ENCODE results near the gene CHD2. TPM values are rescaled to one million over a fixed set of nuclear protein-coding genes. Genes with fewer than 3 reads are reported as not detected.

The CHD2 gene
- total and polyA plus RNA-seq, 4 donors = 13.9 to 90.2 (median 49.4) TPM

DNA sequence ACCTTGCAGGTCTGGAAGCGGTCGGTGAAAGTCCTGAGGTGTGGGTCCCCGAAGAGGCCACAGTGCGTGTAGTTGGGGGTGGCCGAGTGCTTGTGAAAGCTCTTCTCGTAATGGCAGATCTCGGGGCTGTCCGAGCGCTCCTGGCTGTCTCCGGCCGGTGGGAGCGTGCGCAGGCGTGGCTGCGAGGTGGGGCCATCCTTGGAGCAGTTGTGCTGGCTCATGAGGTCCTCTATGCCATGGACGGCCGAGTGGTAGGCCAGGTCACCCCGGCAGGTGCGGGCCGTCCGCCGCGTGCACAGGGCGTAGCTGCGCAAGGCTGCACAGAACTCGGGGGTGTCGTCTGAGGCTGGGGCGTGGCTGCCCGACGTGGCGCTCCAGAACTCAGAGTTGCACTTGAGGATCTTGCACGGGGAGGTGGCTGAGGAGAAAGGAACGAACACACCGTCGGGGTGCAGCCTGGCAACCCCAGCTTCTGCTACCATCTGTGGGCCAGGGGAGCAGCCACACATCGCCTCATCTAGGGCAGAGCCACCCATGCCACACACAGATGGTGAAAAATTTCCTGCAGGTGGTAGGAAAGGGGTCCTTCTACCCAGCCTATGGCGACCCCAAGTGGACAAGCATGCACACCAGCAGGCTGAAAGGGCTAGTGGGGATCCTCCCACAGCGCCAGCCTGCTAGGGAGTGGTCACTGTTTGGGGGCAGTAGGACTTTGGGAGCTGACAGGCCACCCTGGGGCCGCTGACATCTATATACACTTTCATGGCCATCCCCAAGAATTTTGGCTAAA lies 152.2 kb downstream of the CHD2 start (continued):
- TF ChIP-seq, protein P1, sequence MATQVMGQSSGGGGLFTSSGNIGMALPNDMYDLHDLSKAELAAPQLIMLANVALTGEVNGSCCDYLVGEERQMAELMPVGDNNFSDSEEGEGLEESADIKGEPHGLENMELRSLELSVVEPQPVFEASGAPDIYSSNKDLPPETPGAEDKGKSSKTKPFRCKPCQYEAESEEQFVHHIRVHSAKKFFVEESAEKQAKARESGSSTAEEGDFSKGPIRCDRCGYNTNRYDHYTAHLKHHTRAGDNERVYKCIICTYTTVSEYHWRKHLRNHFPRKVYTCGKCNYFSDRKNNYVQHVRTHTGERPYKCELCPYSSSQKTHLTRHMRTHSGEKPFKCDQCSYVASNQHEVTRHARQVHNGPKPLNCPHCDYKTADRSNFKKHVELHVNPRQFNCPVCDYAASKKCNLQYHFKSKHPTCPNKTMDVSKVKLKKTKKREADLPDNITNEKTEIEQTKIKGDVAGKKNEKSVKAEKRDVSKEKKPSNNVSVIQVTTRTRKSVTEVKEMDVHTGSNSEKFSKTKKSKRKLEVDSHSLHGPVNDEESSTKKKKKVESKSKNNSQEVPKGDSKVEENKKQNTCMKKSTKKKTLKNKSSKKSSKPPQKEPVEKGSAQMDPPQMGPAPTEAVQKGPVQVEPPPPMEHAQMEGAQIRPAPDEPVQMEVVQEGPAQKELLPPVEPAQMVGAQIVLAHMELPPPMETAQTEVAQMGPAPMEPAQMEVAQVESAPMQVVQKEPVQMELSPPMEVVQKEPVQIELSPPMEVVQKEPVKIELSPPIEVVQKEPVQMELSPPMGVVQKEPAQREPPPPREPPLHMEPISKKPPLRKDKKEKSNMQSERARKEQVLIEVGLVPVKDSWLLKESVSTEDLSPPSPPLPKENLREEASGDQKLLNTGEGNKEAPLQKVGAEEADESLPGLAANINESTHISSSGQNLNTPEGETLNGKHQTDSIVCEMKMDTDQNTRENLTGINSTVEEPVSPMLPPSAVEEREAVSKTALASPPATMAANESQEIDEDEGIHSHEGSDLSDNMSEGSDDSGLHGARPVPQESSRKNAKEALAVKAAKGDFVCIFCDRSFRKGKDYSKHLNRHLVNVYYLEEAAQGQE (IDR thresholded peaks at IDR 0.05) = no peak
- TF ChIP-seq, protein P2, sequence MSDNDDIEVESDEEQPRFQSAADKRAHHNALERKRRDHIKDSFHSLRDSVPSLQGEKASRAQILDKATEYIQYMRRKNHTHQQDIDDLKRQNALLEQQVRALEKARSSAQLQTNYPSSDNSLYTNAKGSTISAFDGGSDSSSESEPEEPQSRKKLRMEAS (IDR thresholded peaks at IDR 0.05) = no peak
- TF ChIP-seq, protein P3, sequence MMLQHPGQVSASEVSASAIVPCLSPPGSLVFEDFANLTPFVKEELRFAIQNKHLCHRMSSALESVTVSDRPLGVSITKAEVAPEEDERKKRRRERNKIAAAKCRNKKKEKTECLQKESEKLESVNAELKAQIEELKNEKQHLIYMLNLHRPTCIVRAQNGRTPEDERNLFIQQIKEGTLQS (IDR thresholded peaks at IDR 0.05) = no peak
- TF ChIP-seq RAD21 (IDR thresholded peaks at IDR 0.05) = no peak

DNA sequence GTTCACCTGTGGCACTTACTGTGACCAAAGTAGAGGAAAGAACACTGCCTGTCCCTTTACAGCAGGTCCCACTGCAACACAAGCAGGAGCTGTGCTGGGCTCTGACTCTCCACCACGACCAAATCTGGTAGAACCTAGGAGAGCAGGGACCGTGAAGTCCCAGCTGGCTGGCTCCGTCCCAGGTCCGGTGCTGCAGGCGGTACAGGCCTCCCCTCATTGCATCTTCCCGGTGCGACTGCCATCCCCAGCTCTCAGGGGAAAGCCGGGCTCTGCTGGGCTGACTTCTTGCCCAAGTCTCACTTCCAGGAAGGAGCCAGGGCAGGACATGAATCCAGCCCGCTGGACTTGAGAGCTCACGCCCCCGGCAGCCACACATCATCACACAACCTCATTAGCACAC lies 155.1 kb downstream of the CHD2 start:
- TF ChIP-seq NR2F2 (IDR thresholded peaks at IDR 0.05) = no peak
- no peak for TF ChIP-seq RXRA (IDR thresholded peaks at IDR 0.05)
- TF ChIP-seq HNF4G (IDR thresholded peaks at IDR 0.05) = no peak
- H3K27me3 ChIP-seq (ENCODE audit: control insufficient read depth in 4 of 4, insufficient read depth in 4 of 4, low read length in 3 of 4) = no peaks in the 10 kb centered on the region
- H3K9me3 ChIP-seq (ENCODE audit: control insufficient read depth in 4 of 4, low read length in 3 of 4) = no peaks in the 10 kb centered on the region
- WGBS = 85% methylated on average over 11 of the region's 11 CpGs
- no peak for DNase-seq (ENCODE audit: low spot score)
- H3K36me3 ChIP-seq (ENCODE audit: control insufficient read depth in 4 of 4, insufficient read depth in 3 of 4, low read depth in 1 of 4, low read length in 3 of 4) = no peaks in the 10 kb centered on the region
- H3K27ac ChIP-seq (ENCODE audit: low read depth in 1 of 2, low read length in 2 of 2) = no peak overlapping the region
- no peak overlapping the region for H3K4me3 ChIP-seq (ENCODE audit: low read depth in 1 of 3, low read length in 3 of 3)
- no peak overlapping the region for H3K9ac ChIP-seq (ENCODE audit: low read depth in 1 of 2, low read length in 2 of 2)
- no peaks in the 10 kb centered on the region for H3K4me1 ChIP-seq (ENCODE audit: control insufficient read depth in 4 of 4, insufficient read depth in 4 of 4, low read length in 3 of 4)

GRCh38 chr15:93056836-93057235 lies 156.7 kb downstream of the CHD2 start:
- Histone ChIP-seq H3K9ac (ENCODE audit: low read depth in 1 of 2, low read length in 2 of 2) (no peak overlapping the region), H3K4me1 (ENCODE audit: control insufficient read depth in 4 of 4, insufficient read depth in 4 of 4, low read length in 3 of 4) (peaks cover 0 to 3% (median 1%) of the 10 kb centered on the region in 4 donors), H3K27ac (ENCODE audit: low read depth in 1 of 2, low read length in 2 of 2) (no peak overlapping the region), H3K9me3 (ENCODE audit: control insufficient read depth in 4 of 4, low read length in 3 of 4) (no peaks in the 10 kb centered on the region), H3K27me3 (ENCODE audit: control insufficient read depth in 4 of 4, insufficient read depth in 4 of 4, low read length in 3 of 4) (no peaks in the 10 kb centered on the region), H3K36me3 (ENCODE audit: control insufficient read depth in 4 of 4, insufficient read depth in 3 of 4, low read depth in 1 of 4, low read length in 3 of 4) (no peaks in the 10 kb centered on the region), H3K4me3 (ENCODE audit: low read depth in 1 of 3, low read length in 3 of 3) (no peak overlapping the region)
- TF ChIP-seq SP1 (IDR thresholded peaks at IDR 0.05) = no peak
- TF ChIP-seq RAD21 (IDR thresholded peaks at IDR 0.05) = no peak
- TF ChIP-seq EGR1 (IDR thresholded peaks at IDR 0.05; ENCODE audit: low read depth in 2 of 2) = no peak
- TF ChIP-seq, protein P2 (IDR thresholded peaks at IDR 0.05) = no peak
- no peak for DNase-seq (ENCODE audit: low spot score)
- 90% methylated on average over 7 of the region's 7 CpGs for WGBS

GRCh38 chr15:93057618-93058017 lies 157.5 kb downstream of the CHD2 start:
- Histone ChIP-seq H3K4me3 (ENCODE audit: low read depth in 1 of 3, low read length in 3 of 3) (no peak overlapping the region), H3K4me1 (ENCODE audit: control insufficient read depth in 4 of 4, insufficient read depth in 4 of 4, low read length in 3 of 4) (peaks cover 0 to 3% (median 1%) of the 10 kb centered on the region in 4 donors), H3K36me3 (ENCODE audit: control insufficient read depth in 4 of 4, insufficient read depth in 3 of 4, low read depth in 1 of 4, low read length in 3 of 4) (no peaks in the 10 kb centered on the region), H3K9me3 (ENCODE audit: control insufficient read depth in 4 of 4, low read length in 3 of 4) (no peaks in the 10 kb centered on the region), H3K9ac (ENCODE audit: low read depth in 1 of 2, low read length in 2 of 2) (no peak overlapping the region), H3K27ac (ENCODE audit: low read depth in 1 of 2, low read length in 2 of 2) (no peak overlapping the region), H3K27me3 (ENCODE audit: control insufficient read depth in 4 of 4, insufficient read depth in 4 of 4, low read length in 3 of 4) (no peaks in the 10 kb centered on the region)
- DNase-seq (ENCODE audit: low spot score) = no peak
- no peak for TF ChIP-seq HNF4A (conservative IDR thresholded peaks at IDR 0.05)
- TF ChIP-seq ZBTB33 (IDR thresholded peaks at IDR 0.05) = no peak
- WGBS = 82% methylated on average over 8 of the region's 8 CpGs
